SU-DHL-6 (cell line): ENCODE data around the gene OSCAR.

Experiments used
- H2AFZ ChIP-seq: fragments of 200-600 bp; sonication (generic); 2 replicates; pipeline ENCODE4 v1.6.1; 2014; ENCODE audit warnings: low read depth, mild to moderate bottlenecking, moderate library complexity, mixed read lengths, antibody characterized with exemption, low read length; ENCODE audit not compliant: severe bottlenecking
- H3F3A ChIP-seq: fragments of 200-600 bp; shearing (Covaris generic); 2 replicates; pipeline ENCODE4 v1.6.0; 2016; ENCODE audit warnings: antibody characterized with exemption, mild to moderate bottlenecking; ENCODE audit not compliant: insufficient read depth
- H3K27ac ChIP-seq: fragments of 200-600 bp; sonication (generic); 2 replicates; pipeline ENCODE4 v1.5.1; 2016; ENCODE audit warnings: low read depth, mild to moderate bottlenecking, low read length, moderate library complexity, mixed read lengths
- H3K27me3 ChIP-seq: fragments of 200-600 bp; sonication (generic), shearing (Covaris generic); 2 replicates; pipeline ENCODE4 v1.6.0; 2014; ENCODE audit warnings: mild to moderate bottlenecking, low read length
- H3K36me3 ChIP-seq: fragments of 200-600 bp; sonication (generic); 2 replicates; pipeline ENCODE4 v1.6.1; 2014; ENCODE audit warnings: mild to moderate bottlenecking, low read length, mixed read lengths
- H3K4me2 ChIP-seq: fragments of 300-600, 200-600 bp; shearing (Covaris generic), sonication (generic); 2 replicates; pipeline ENCODE4 v1.6.0; 2014; ENCODE audit warnings: low read length, low read depth, mild to moderate bottlenecking; ENCODE audit not compliant: poor library complexity, severe bottlenecking
- H3K4me3 ChIP-seq: fragments of 200-600 bp; sonication (generic); 2 replicates; pipeline ENCODE4 v1.5.1; 2014; ENCODE audit warnings: antibody characterized with exemption, low read length, mild to moderate bottlenecking, mixed read lengths; ENCODE audit not compliant: insufficient read depth, poor library complexity, severe bottlenecking
- H3K79me2 ChIP-seq: fragments of 200-600 bp; sonication (generic); 2 replicates; pipeline ENCODE4 v1.6.1; 2014; ENCODE audit warnings: mild to moderate bottlenecking, low read length, moderate library complexity; ENCODE audit not compliant: insufficient read depth
- H3K9ac ChIP-seq: fragments of 200-600 bp; sonication (generic); 2 replicates; pipeline ENCODE4 v1.7.0; 2014; ENCODE audit warnings: mild to moderate bottlenecking, low read length
- H3K9me2 ChIP-seq: fragments of 200-600 bp; sonication (generic); replicated peaks from 2 replicates; pipeline ENCODE4 v1.6.1; 2014; ENCODE audit warnings: low read length; ENCODE audit not compliant: insufficient read depth
- H3K9me3 ChIP-seq: fragments of 200-600 bp; sonication (generic); 2 replicates; pipeline ENCODE4 v1.6.1; 2014; ENCODE audit warnings: low read length, mixed read lengths; ENCODE audit not compliant: insufficient read depth
- H4K20me1 ChIP-seq: fragments of 200-600 bp; sonication (generic); 2 replicates; pipeline ENCODE4 v1.6.1; 2014; ENCODE audit warnings: low read depth, mild to moderate bottlenecking, antibody characterized with exemption, low read length, moderate library complexity, mixed read lengths
- CTCF ChIP-seq: fragments of 200-600 bp; sonication (generic); IDR thresholded peaks from one replicate; pipeline ENCODE4 v1.5.1; 2017; ENCODE audit warnings: antibody characterized with exemption, mild to moderate bottlenecking, low read length, moderate library complexity; ENCODE audit not compliant: insufficient read depth, poor library complexity, severe bottlenecking
- EZH2phosphoT487 ChIP-seq: fragments of 200-600 bp; sonication (generic), shearing (Covaris generic); conservative IDR thresholded peaks from 2 replicates; pipeline ENCODE4 v1.6.1; 2018; ENCODE audit warnings: mild to moderate bottlenecking, antibody characterized with exemption, low read length, moderate library complexity, mixed read lengths

Gene OSCAR

GRCh38 chr19:54095136-54095858 lies 5.3 kb downstream of the OSCAR start:
- Histone ChIP-seq H3K9me3 (no peaks in the 10 kb centered on the region), H3K27ac (no peak overlapping the region), H3K9me2 (no peaks in the 10 kb centered on the region), H2AFZ (no peak overlapping the region), H3F3A (no peaks in the 10 kb centered on the region), H3K4me3 (no peak overlapping the region), H3K4me2 (no peak overlapping the region), H3K79me2 (no peaks in the 10 kb centered on the region), H4K20me1 (no peaks in the 10 kb centered on the region), H3K27me3 (no peaks in the 10 kb centered on the region), H3K36me3 (no peaks in the 10 kb centered on the region), H3K9ac (no peak overlapping the region)
- TF ChIP-seq CTCF (no peak), EZH2phosphoT487 (no peak)

DNA sequence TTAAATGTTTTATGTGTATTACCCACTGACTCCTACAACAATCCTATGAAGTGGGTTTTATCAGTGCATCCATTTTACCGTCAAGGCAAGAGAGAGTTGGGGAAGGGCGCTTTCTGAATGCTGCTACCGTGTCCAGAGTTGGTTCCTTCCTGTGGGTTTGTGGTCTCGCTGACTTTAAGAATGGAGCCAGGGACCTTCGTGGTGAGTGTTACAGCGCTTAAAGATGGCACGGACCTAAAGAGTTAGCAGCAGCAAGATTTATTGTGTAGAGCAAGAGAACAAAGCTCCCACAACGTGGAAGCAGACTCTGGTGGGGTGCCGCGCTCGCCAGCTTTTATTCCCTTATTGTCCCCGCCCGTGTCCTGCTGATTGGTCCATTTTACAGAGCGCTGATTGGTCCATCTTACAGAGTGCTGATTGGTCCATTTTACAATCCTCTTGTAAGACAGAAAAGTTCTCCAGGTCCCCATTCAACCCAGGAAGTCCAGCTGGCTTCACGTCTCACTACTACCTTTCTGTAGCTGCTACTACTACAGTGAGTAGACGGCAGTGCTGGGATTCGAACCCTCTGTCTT lies 6.1 kb downstream of the OSCAR start:
- H2AFZ ChIP-seq = no peak overlapping the region
- no peaks in the 10 kb centered on the region for H3K79me2 ChIP-seq
- H3K4me2 ChIP-seq = no peak overlapping the region
- H3K9me2 ChIP-seq = no peaks in the 10 kb centered on the region
- no peak overlapping the region for H3K27ac ChIP-seq
- H3K9me3 ChIP-seq = no peaks in the 10 kb centered on the region
- no peak overlapping the region for H3K9ac ChIP-seq
- H4K20me1 ChIP-seq = no peaks in the 10 kb centered on the region
- no peaks in the 10 kb centered on the region for H3K36me3 ChIP-seq
- no peak for TF ChIP-seq EZH2phosphoT487
- no peak for TF ChIP-seq CTCF
- H3K4me3 ChIP-seq = no peak overlapping the region
- H3F3A ChIP-seq = no peaks in the 10 kb centered on the region
- no peaks in the 10 kb centered on the region for H3K27me3 ChIP-seq

DNA sequence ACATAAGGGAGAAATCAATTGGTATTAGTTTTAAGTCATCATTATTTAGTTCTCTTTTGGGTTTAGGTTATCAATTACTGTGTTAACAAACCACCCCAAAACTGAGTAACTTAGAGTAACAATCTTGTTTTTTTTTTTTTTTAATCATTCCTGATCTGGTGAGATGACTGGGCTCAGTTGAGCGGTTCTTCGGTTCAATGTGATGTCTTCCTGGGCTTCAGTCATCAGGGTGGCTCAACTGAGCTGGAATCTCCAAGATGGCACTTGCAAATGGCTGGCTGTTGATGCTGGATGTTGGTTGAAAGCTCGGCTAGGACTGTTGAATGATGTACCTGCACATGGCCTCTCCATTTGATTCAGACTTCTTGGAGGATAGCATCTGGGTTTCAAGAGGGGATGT lies 16.2 kb downstream of the OSCAR start:
- Histone ChIP-seq H3K9me2 (no peaks in the 10 kb centered on the region), H3K9me3 (peaks cover 16% of the 10 kb centered on the region), H3F3A (no peaks in the 10 kb centered on the region), H3K27me3 (no peaks in the 10 kb centered on the region), H3K36me3 (no peaks in the 10 kb centered on the region), H3K79me2 (no peaks in the 10 kb centered on the region), H3K9ac (no peak overlapping the region), H3K27ac (no peak overlapping the region), H3K4me3 (no peak overlapping the region), H2AFZ (no peak overlapping the region), H3K4me2 (no peak overlapping the region), H4K20me1 (no peaks in the 10 kb centered on the region)
- TF ChIP-seq EZH2phosphoT487 (no peak), CTCF (no peak)
